HG02884 (cell line): ENCODE data around the gene DAGLA.

ENCODE experiments used
- ATAC-seq: cut with Tn5 transposase; IDR thresholded peaks from one replicate; pipeline ENCODE4 v1.9.1; 2021; ENCODE audit warnings: mild to moderate bottlenecking, moderate library complexity; ENCODE audit not compliant: unreplicated experiment

DAGLA gene

DNA sequence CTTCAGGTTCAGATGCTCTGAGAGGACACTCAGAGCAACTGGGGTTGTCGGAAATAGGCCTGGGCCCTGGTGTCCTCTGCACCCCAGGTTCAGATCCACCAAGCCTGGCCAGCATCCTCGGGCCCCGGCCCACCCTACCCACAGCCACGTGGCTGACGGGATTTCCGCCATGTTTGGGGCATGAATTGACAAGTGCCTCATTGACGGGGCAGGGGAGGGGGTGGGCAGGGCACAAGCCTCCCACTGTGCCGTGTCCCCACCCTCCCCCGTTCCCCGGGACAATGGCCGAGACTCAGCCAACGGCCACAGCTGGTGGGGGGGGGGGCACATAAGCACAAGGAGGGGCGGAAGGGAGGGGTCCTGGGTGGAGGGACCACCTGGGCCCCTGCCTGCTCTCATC is 80.8 kb downstream of the DAGLA start:
- no peak for ATAC-seq

DNA sequence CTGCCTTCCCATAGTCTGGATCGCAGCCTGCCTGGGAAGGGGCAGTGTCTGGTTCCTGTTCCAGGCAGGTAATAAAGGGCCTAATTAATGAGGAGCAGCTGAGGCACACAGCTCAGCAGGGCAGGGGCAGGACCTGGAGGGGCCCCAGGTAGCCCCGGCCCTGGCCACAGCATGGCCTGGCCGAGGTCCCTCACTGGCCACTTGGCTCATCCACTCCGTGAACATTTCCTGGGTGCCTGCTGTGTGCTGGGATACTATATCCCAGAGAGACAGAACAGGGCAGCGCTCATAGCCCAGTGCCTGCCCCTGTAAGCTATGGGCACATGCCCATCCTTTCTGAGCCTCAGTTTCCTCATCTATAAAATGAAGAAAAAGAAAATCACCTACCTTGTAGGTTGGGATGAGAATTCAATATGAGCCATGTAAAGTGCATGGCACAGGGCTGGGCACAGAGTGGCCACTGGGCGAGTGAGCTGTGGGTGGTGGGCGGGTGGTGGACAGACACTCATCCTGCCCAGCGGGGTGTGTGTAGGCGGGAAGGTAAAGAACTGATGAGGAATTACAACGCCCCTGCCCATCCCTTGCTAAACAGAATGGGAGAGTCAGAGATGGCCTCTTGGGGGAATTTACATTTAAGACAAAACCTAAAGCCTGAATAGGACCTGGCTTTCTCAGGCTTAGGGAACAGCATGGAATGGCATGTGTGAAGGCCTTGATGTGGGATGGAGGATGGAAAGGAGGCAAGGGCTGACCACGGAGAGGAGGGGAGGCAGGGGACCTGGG is 81.4 kb downstream of the DAGLA start:
- no peak for ATAC-seq

DNA sequence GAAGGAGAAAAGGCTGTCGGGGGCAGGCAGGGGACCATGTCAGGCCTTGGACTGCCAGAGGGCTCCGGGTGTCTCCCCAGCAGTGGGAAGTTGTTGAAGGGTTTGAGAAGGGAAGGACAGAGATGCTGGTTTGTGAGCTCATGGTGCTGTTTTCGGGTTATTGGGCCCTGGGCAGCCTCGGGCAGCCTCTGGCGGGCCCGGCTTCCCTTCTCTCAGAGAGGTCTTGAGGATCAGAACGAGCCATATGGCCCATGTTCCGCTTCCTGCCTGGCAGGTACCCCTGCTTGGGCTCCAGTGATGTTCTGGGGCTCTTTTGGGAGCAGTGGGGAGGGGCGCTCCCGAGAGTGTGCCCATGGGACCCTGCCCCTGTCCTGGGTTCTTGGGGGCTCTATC is 82.0 kb downstream of the DAGLA start:
- ATAC-seq, result no peak

DNA sequence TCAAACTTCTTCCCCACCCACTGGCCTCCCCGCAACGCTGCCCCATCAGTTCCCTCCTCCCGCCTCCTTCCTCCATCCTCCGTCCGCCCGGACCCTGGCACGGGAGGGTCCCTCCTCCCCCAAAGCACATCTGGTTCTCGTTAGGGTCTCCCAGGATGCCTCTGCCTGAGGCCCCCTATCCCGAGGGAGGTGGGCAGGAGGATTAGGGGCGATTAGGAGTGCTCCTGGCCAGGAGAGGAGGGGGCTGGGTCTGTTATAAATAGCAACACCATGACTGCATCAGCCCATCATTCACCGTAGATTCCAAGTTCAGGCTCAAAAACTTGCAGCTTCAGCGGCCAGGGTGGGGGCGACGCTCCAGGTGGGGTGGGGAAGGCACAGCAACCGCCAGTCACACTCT is 82.6 kb downstream of the DAGLA start:
- ATAC-seq, result no peak

DNA sequence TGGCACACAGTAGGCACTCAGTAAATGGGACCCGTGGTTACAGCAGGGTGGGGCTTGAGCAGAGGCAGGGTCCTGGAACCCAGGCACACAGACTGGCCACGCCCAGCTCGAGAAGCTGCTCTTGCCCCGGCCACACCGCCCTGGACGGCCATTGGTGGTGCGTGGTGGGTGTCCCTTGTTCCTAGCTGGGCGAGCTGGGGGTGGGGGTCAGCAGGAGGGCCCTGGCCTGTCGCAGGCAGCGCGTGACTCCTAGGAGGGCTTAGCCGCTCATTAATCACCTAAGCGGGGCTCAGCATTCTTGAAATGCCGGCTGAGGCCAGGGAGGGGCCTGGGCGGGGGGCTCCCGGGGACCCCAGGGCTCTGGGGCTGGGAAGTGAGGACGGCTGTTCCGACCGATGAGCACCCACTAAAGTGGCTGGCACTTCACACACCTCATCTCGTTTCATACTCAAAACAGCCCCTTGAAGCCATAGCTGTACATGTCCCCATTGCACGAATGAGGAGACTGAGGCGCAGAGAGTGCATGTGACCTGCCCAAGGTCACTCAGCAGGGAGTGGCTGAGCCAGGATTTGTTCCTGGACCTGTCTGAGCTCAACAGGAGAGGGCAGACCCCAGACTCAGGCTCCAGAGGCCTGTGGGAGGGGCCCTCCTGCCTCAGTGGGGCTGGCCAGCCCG is 83.9 kb downstream of the DAGLA start:
- ATAC-seq, result no peak

DNA sequence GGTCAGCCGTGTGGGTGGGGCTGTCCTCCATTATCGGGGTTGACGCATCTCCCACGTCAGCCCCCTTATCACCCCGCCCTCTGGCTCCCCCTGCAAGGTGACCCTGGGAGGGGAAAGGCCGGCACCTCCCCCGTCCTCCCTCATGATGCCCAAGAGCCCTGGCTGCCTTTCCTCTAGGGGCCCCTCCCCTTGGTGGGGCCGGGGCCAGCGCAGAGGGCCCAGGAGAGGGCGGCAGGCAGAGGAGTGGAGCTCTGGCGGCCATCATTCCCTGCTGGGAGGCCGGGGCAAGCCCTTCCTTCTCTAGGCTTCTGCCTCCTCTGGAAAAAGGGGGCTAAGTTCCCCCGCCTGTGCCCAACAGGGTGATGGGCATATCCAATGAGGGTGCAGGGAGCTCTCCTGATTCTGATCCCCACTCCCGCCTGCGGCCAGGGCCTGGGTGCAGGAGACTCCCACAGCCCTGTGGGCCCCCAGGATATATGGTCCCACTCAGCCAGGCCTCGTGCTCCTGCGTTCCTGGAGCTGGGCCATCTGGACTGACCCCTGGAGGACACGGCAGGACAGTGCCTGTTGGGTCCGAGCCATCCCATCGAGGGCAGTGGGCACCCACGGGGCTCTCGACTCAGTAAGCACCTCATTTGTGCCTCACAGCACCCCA is 84.5 kb downstream of the DAGLA start:
- no peak for ATAC-seq

DNA sequence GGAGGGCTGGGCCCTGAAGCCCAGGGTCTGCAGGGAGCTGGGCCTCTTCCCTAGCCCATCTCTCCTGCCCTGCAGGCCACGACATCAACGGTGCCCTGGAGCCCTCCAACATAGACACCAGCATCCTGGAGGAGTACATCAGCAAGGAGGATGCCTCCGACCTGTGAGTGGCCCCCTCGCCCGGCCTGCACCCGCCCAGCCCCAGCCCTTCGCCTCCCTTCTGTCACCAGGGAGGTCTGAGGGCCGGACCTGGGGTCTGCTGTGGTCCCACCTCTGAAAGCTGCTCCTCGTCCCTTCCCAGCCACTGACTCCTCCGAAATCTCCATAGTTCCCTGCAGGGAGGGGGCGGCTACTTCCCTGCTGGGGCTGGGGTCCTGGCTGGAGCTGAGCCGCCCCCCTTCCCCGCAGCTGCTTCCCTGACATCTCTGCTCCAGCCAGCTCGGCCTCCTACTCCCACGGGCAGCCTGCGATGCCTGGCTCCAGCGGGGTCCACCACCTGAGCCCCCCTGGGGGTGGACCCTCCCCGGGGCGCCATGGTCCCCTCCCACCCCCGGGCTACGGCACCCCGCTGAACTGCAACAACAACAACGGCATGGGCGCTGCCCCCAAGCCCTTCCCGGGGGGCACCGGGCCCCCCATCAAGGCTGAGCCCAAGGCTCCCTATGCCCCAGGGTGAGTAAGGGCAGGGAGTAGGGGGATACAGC is 85.5 kb downstream of the DAGLA start:
- no peak for ATAC-seq

DNA sequence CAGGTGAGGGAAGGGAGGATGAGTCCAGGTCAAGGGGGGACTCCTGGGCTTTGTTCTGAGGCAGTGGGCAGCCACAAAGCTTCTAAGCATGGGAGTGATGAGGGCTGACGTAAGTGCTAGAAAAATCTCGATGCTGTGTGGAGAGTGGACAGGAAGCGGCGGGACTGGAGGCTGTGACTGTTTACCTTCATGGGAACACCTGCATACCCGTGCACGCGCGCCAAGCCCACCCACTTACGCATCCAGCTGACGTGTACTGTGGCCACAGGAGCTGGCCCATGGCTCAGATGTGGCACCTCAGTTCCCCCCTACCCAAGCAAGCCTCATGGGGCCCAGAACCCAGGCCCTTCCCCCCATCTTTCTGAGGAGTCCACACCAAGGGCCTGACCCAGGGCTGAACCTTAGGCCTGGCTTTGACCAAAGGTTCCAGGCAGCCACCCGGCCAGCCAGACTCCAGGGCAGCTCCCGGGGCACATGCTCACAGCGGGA is 86.2 kb downstream of the DAGLA start:
- no peak for ATAC-seq

DNA sequence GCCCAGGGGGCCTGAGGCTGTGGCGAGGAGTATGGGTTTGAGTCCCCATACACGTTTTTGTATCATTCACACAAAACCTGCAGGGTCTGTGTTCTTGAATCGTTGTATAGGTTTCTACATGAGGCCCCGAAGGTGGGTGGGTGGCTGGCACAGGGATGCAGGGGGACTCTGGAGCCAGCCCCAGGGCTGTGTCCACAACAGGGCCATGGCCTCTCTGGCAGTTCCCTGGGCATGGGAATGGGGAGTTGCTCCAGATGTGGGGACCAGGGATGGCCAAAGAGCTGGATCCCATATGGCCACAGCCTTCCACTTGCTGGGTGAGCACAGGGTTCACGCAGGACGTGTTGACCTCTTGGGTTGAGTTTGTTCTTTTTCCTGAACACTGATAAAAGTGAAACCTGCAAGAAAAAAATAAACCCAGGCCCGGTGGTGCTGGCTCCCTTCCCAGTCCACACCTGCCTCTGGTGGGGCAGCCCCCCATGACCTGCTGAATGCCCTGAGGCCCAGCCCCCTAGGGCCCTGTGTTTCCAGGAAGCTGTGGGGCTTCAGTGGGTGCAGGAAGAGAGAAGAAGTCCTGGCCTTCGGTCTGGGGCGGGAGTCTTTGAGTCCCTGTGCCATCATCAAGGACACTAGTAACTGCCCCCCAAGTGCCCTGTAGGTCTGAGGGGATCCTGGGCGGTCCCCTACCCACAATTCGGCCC is 88.3 kb downstream of the DAGLA start:
- no peak for ATAC-seq

DNA sequence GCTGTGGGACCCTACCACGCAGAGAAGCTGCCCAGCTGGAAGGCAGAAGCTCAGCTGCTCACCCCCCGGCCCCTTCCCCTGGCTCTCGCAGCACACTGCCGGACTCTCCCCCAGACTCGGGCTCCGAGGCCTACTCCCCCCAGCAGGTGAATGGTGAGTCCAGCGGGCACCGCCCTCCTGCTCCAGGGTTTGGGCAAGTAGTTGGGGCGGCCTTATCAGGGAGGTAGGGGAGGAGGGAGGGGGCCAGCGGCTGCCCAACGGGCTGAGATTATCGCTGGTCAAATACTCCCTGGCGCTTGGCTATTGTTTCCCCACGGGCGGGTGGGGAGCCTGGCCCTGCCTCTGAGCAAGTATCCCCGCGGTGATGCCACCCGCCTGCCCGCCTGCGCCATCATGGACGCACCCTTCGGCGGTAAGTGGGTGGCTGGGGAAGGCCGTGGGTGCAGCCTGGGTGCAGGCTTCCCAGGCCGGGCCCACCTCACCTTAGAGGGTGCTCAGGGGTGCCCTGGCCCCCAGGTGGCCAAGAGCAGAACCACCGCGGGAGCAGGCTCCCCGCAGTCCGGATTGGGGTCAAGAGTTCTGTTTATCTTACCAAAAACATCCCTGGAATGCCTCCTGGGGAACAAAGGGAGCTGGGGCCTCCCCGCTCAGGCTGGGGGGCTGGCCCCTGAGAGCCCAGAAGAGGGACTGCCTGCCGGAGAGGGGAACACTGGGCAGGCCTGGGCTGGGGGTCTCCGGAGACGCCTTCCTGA is 89.2 kb downstream of the DAGLA start:
- ATAC-seq, result no peak

DNA sequence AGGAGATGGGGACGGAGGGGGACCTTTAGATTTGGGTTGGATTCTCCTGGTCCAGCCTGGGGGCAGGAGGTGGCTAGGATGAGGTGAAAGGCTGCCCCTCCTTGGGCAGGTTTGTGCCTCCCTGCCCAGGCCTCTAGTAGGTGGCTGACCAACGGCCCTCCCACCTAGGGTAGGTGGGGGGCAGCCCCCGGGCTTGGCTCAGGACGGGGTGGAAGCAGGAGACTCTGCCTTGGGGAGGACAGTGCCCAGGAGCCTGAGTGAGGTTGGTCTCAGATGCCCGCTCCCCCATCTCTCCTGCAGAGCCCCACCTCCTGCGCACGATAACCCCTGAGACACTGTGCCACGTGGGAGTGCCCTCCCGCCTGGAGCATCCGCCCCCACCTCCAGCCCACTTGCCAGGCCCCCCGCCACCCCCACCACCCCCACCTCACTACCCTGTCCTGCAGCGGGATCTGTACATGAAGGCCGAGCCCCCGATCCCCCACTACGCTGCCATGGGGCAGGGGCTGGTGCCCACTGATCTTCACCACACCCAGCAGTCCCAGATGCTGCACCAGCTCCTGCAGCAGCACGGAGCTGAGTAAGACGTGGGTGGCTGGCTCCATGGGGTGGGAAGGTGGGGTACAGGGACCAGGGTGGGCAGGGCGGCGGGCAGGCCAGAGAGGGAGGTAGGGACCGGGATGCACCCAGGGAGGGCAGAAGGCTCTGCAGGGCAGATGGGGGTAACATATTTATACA is 89.9 kb downstream of the DAGLA start:
- ATAC-seq, result no peak

DNA sequence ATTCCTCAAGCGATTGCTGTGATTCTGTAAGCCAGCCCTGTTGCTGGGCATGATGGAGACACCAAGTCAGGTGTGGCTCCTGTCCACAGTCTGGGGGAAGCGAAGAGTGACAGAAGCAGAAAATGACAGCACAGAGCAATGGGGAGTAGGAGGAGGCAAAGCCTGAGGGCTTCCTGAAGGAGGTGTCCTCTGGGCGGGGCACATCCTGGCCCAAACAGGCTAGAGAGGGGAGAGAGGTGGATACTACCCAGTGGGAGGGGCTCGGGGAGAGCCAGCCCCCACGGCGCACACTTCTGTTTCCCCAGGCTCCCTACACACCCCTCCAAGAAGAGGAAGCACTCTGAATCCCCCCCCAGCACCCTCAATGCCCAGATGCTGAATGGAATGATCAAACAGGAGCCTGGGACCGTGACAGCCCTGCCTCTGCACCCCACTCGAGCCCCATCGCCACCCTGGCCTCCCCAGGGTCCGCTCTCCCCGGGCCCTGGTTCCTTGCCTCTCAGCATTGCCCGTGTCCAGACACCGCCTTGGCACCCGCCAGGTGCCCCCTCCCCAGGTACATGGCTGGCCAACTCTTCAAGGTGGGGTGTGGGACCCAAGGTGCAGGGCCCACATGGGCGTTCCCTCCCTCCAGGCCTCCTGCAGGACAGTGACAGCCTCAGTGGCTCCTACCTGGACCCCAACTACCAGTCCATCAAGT is 91.2 kb downstream of the DAGLA start:
- ATAC-seq, result no peak

DNA sequence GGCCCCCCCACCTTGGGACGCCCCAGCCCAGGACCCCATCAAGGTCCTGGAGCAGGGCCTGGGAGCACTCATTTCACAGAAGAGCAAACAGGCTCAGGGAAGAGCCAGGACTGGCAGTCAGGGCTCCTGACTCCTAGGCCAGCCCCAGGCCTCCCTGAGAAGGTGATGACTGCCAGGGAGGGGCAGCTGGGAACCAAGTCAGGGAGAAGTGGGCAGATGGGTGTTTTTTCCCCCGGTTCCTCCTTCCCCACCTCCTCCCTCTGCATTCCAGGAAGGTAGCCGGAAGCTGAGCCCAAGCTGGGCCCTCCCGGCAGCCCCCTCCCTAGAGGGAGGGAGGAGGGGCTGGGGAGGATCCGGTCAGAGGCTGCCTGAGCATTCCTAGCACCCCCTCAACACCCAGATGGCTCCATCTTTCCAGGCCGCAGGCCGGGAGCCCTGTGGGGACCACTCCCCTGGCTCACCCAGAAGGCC is 91.8 kb downstream of the DAGLA start:
- ATAC-seq, result no peak

DNA sequence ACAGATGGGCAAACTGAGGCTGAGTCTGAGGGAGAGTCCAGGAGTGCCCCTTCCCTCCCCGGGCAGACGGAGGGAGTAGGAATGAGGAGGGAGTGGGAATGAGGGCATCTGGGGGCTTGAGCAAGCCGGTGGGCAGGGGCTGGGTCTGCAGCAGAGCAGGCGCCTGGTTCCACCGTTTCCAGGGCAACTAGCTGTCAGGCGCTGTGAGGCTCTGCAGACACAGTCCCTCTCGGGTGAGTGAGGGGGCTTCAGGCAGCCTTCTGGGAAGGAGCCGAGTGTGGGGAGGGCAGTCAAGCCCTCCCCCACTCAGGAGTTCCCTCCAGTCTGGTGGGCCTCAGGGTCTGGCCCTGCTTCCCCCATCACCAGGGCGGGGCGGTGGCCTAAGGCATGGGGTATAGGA is 93.2 kb downstream of the DAGLA start:
- no peak for ATAC-seq

DNA sequence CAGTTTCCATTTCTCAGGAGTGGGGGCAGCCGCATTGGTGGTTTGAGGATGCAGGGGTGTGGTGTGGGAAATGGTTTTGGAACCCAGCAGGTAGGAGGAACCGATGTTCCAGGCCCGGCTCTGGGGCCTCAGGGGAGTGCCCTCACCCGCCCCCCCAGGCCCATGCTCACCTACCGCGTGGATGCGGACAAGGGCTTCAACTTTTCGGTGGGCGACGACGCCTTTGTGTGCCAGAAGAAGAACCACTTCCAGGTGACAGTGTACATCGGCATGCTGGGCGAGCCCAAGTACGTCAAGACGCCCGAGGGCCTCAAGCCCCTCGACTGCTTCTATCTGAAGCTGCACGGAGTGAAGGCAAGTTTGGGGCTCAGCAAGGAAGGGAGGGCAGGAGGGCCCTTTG is 93.6 kb downstream of the DAGLA start:
- ATAC-seq, result no peak

DNA sequence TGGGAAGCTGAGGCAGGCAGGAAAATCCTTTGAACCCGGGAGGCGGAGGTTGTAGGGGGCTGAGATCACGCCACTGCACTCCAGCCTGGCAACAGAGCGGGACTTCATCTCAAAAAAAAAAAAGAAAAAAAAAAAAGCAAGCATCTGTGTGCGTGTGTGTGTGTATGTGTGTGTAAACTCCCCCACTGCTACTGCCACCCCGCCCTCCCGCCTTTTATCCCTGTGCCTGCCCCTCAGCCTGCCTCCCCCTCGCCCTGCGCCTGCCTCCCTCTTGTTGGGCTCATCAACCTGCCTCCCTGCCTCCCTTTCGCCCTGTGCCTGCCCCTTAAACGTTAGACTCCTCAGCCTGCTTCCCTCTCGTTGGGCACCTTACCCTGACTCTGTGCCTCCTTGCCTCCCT is 94.2 kb downstream of the DAGLA start:
- no peak for ATAC-seq

DNA sequence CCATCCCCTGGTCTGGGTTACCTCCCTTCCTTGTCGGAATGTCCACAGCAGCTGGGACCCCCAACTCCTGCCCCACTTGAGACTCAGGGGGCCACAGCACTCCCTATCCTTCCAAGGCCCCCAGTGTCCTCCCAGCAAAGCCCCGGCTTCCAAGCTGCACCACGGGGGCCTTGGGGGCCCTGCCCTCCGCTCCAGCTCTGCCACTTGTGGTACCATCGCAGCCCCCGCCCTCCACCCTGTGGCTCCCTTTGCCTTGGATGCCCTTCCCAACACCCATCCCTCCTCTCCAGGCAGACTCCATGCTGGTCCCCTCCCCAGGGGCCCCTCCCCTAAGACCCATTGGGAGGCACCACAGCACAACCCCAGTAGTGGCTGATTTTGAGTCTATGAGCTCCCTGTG is 94.9 kb downstream of the DAGLA start:
- ATAC-seq, result no peak
